GM18519 (cell line): ENCODE results near the gene ASS1.
"Not testable (repeated sequence)": the region's sequence is repeated elsewhere in the genome, so short reads cannot be mapped to it uniquely, and the experiment has no call there.

Source experiments
- ATAC-seq: cut with Tn5 transposase; IDR thresholded peaks from one replicate; pipeline ENCODE4 v1.9.1; 2021; ENCODE audit warnings: mild to moderate bottlenecking, moderate library complexity; ENCODE audit not compliant: unreplicated experiment, low FRiP score

Gene ASS1

GRCh38 chr9:130444565-130445221 lies at the start of gene ASS1:
Gene ASS1 (plus strand): TSS chr9:130444961. CDS start chr9:130452229, 7,268 bp downstream.
- ATAC-seq: no peak

- ATAC-seq: no peak
These were observed 48.8 kb upstream of the ASS1 start for GRCh38 chr9:130395810-130396435.

DNA sequence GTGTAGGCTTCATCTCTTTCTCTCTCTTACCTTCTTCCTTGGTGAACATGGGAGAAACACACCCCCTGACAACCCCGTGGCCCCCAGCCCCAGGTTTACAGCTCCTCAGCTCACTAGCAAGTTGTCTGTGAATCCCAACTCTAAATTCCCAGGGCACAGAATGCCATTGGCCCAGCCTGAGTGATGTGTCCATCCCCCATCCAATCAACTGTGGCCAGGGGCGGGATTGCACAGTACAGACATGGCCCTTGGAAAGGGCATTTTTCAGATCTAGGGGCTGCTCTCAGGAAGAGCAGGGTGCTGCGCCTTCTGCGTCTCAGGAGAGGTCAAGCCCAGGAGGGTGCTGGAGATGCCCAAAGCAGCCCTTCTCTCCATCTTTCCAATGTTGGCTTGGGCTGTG lies 48.2 kb upstream of the ASS1 start:
- no peak for ATAC-seq

- ATAC-seq: no peak
These were observed 46.1 kb upstream of the ASS1 start for GRCh38 chr9:130398487-130399240.

GRCh38 chr9:130399768-130400167 lies 45.0 kb upstream of the ASS1 start:
- ATAC-seq: no peak

GRCh38 chr9:130400870-130401269 lies 43.9 kb upstream of the ASS1 start:
- ATAC-seq: no peak

DNA sequence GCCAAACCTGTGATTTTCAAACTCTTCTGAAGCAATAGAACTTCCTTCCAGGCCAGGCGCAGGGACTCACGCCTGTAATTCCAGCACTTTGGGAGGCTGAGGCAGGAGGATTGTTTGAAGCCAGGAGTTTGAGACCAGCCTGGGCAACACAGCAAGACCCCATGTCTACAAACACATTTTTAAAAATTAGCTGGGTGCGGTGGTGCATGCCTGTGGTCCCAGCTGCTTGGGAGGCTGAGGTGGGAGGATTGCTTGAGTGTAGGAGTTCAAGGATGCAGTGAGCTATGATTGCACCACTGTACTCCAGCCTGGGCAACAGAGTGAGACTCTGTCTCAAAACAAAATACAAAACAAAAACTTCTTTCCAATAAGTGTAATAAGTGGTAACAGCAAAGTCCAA lies 43.0 kb upstream of the ASS1 start:
- ATAC-seq: not testable (repeated sequence)

DNA sequence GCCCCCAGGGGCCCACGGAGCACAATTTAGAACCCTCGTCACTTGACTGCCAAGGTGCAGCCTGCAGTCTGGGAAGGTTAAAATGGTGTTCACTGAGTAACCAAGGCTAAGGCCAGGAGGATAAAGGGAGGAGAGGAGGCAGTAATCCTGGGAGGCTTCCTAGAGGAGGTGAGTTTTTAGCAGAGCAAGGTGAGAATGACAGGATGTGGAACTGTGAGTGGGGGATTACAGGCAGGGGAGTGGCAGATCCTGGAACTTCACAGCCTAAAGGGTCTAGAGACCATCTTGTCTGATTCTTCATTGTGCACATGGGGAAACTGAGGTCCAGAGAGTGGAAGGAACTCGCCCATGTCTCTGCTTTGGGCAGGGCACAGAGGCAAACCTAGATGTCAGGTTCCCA lies 42.5 kb upstream of the ASS1 start:
- no peak for ATAC-seq

DNA sequence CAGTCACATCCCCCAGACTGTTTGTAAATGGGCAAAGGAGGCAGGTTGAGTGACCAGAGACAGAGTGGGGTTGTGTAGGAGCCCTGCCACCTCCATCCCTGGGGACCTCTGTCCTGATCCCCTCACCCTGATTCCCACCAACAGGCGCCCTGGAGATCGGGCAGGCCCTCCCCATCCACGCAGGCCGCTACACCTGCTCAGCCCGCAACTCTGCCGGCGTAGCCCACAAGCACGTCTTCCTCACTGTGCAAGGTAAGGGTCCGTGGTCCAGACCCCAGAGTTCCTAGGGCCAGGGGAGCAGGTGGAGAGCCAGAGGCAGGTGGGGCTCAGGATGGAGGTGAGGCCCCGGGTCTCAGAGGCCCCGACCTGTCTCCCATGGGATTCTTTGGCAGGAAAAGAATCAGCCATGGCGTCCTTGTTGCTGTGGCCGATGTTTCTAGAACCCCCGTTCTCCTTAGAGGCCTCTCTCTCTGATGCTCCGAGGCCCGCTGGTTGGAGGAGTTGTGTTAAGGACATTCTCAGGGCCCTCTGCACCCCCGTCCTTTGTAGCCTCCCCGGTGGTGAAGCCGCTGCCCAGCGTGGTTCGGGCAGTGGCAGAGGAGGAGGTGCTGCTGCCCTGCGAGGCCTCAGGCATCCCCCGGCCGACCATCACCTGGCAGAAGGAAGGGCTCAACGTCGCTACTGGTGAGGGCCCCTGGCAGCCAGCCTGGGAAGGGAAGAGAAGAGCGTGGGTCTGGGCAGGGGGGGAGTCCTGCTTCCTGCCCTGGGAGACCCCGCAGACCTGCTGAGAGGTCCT lies 41.9 kb upstream of the ASS1 start:
- no peak for ATAC-seq

DNA sequence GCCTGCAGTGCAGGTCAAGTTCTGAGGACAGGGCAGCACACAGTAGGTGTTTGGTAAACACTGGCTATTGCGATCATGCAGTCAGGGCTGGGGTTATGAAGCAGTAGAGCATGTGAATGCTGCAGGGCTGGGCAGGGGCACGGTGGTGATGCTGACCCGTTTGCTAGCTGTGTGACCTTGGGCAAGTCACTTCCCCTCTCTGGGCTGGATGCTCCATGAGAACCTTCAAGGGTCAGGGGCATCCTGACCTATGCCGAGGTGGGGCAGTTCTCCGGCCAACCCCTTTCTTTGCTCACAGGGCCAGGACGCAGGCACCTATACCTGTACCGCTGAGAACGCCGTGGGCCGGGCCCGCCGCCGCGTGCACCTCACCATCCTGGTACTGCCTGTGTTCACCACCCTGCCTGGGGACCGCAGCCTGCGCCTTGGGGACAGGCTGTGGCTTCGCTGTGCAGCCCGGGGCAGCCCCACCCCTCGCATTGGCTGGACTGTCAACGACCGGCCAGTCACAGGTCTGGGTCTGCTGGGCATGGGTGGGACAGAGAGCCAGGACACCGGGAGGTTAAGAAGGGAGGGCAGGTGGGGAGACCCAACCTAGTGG lies 39.0 kb upstream of the ASS1 start:
- no peak for ATAC-seq

- ATAC-seq: no peak
These were observed 38.4 kb upstream of the ASS1 start for GRCh38 chr9:130406278-130406895.

DNA sequence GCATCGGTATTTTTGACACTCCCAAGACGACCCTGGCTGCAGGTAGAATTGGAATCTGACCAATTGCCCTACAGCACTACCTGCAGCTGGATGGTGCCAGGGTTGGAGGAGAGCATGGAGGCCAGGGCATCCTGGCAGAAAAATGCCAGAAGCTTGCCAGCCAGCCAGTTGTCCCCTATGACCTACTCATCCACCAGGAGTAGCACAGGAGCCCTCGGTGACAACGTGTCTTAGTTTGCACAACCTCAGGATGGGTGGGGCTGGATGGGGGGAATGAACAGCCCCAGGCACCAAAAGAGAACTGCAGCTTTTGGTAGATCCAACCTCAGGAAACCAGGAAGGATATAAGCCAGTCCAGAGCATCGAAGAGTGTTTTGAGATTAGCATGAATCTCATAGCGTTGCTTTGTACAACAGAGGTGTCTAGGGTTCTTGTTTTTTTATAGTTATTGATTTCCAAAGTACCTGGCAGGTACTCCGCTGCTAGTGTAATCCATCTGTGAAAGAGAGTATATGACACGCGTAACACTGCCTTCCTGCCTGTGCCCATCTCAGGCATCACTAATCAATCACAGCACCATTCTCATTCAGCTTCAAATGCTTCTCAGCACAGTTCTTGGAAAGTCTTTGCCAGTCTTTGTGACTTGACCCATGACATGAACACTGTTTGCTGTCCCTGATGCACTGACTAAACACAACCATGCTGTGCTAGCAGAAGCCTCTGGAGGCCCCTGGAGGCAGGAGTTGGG lies 36.7 kb upstream of the ASS1 start:
- ATAC-seq: no peak

DNA sequence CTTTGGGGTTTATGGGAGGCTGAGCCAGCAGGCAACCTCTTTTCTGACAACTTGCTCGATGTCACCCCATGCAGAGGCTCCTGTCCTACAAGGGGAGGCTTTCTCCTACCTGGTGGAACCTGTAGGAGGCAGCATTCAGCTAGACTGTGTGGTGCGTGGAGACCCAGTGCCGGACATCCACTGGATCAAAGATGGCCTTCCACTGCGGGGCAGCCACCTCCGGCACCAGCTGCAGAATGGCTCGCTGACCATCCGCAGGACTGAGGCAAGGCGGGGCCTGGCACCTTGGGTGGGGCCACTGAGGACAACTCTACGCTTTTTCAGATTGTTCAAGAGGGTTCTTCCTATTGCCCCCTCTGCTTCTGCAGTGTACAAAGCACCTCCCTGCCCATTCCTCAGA lies 36.1 kb upstream of the ASS1 start:
- ATAC-seq: no peak

- ATAC-seq: no peak
These were observed 35.5 kb upstream of the ASS1 start for GRCh38 chr9:130409246-130409645.

DNA sequence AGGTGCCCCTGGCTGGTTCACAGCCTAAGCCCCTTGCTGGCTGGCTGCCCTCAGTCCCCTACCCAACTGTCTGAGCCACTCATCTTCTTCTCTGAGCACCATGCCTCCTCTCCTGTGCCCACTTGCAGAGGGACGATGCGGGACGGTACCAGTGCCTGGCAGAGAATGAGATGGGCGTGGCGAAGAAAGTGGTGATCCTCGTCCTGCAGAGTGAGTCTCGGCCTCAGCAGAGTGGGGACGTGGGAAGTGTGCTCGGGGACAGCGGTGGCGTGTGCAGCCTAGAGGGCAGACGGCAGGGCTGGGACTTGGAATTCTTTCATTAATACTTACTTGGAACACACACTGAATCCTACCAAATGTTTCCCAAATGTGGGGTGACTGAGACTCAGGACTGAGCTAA lies 34.3 kb upstream of the ASS1 start:
- no peak for ATAC-seq

GRCh38 chr9:130411566-130411915 lies 33.2 kb upstream of the ASS1 start:
- no peak for ATAC-seq

GRCh38 chr9:130414081-130414731 lies 30.6 kb upstream of the ASS1 start:
- no peak for ATAC-seq

GRCh38 chr9:130414910-130415746 lies 29.6 kb upstream of the ASS1 start:
- ATAC-seq: no peak
